Measurements from ENCODE around the gene IL17B. TPM values are rescaled to one million over a fixed set of nuclear protein-coding genes. Genes with fewer than 3 reads are reported as not detected.

IL17B gene
- total and polyA plus RNA-seq, 8 donors, result 0.56 to 31.0 (median 1.8) TPM; not detected in 3

DNA sequence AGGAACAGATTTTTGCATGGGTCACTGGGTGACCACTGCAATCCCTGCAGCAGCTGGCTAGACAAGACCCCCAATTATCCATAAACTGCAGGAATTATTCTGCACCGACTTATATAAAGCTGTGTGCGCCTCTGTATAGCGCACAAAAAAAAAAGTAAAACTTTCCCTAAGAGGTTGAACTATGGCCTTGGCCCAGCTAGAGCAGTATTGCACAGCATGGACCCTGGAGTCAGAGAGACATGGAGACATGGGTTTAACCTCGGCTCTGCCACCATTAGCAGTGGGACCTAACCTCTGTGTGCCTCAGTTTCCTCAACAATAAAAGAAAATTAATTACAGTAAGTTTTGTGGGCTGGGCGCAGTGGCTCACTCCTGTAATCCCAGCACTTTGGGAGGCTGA lies 50.9 kb downstream of the IL17B start:
- no peaks in the 10 kb centered on the region for H3K4me1 ChIP-seq
- H3K27me3 ChIP-seq, result no peaks in the 10 kb centered on the region
- no peak overlapping the region for H3K27ac ChIP-seq
- intact Hi-C loops (cut with DNase I; ENCODE audit: low total_unique reads), result no loop called here
- peaks cover 0 to 8% (median 2%) of the 10 kb centered on the region in 4 donors for H3K36me3 ChIP-seq
- WGBS, 5 donors, result 92 to 95% (median 95%) methylated on average over 5 of the region's 5 CpGs
- TF ChIP-seq EP300 (IDR thresholded peaks at IDR 0.05) (no peak), POLR2A (IDR thresholded peaks at IDR 0.05) (no peak), POLR2AphosphoS5 (IDR thresholded peaks at IDR 0.05) (no peak)
- TF ChIP-seq, protein P1, sequence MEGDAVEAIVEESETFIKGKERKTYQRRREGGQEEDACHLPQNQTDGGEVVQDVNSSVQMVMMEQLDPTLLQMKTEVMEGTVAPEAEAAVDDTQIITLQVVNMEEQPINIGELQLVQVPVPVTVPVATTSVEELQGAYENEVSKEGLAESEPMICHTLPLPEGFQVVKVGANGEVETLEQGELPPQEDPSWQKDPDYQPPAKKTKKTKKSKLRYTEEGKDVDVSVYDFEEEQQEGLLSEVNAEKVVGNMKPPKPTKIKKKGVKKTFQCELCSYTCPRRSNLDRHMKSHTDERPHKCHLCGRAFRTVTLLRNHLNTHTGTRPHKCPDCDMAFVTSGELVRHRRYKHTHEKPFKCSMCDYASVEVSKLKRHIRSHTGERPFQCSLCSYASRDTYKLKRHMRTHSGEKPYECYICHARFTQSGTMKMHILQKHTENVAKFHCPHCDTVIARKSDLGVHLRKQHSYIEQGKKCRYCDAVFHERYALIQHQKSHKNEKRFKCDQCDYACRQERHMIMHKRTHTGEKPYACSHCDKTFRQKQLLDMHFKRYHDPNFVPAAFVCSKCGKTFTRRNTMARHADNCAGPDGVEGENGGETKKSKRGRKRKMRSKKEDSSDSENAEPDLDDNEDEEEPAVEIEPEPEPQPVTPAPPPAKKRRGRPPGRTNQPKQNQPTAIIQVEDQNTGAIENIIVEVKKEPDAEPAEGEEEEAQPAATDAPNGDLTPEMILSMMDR (IDR thresholded peaks at IDR 0.05), result no peak
- H3K9me3 ChIP-seq, result no peaks in the 10 kb centered on the region
- H3K4me3 ChIP-seq, result no peak overlapping the region
- no peak for DNase-seq

DNA sequence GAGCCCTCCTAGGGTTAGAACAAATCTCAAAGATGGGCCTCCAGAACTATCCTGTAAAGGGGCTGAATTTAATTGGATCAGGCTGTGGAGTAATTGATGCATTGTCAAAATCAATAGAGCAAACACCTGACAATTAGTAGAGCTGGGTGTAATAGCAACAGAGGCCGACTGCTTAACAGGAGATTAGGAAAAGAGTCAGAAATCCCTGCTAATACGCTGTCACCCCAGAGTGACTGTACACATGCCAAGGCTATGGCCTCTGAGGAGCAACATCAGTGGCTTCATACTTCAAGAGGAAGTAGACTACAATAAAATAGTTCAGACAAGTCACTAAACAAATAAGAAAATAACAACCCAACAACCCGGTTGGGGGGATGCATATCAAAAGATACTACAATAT lies 52.5 kb downstream of the IL17B start:
- H3K4me1 ChIP-seq, result peaks cover 0 to 8% (median 0%) of the 10 kb centered on the region in 4 donors
- no peak overlapping the region for H3K4me3 ChIP-seq
- H3K9me3 ChIP-seq, result no peaks in the 10 kb centered on the region
- H3K27ac ChIP-seq, result no peak overlapping the region
- DNase-seq, result no peak
- TF ChIP-seq, protein P1 (IDR thresholded peaks at IDR 0.05), result no peak
- TF ChIP-seq EP300 (IDR thresholded peaks at IDR 0.05), result no peak
- TF ChIP-seq POLR2AphosphoS5 (IDR thresholded peaks at IDR 0.05), result no peak
- TF ChIP-seq POLR2A (IDR thresholded peaks at IDR 0.05), result no peak
- H3K36me3 ChIP-seq, result peaks cover 0 to 5% (median 0%) of the 10 kb centered on the region in 4 donors
- H3K27me3 ChIP-seq, result no peaks in the 10 kb centered on the region
- intact Hi-C loops (cut with DNase I; ENCODE audit: low total_unique reads), result no loop called here
- 57 to 77% (median 69%) methylated on average over 3 of the region's 3 CpGs for WGBS, 5 donors

DNA sequence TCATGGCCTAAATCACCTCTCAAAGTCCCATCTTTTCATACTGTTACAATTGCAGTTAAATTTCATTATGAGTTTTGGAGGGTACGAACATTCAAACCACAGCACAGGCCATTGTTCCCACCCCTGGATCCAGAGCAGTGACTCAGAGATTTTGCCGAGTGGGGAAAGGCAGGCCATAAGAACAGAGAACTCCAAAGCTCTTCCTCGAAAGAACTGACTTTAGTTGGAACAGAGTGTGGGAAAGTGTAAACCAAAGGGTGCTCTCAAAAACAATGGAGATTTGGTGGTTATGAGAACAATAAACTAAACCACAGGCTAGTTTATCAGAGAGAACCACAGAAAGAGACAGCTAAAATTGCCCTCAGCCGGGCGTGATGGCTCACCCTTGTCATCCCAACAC lies 53.2 kb downstream of the IL17B start:
- Histone ChIP-seq H3K4me1 (peaks cover 3 to 13% (median 5%) of the 10 kb centered on the region in 4 donors), H3K27ac (no peak overlapping the region), H3K9me3 (no peaks in the 10 kb centered on the region), H3K4me3 (no peak overlapping the region), H3K27me3 (no peaks in the 10 kb centered on the region), H3K36me3 (peaks cover 0 to 5% (median 0%) of the 10 kb centered on the region in 4 donors)
- TF ChIP-seq POLR2A (IDR thresholded peaks at IDR 0.05), result no peak
- TF ChIP-seq EP300 (IDR thresholded peaks at IDR 0.05), result no peak
- TF ChIP-seq, protein P1 (IDR thresholded peaks at IDR 0.05), result no peak
- no peak for TF ChIP-seq POLR2AphosphoS5 (IDR thresholded peaks at IDR 0.05)
- 90 to 96% (median 94%) methylated on average over 5 of the region's 5 CpGs for WGBS, 5 donors
- intact Hi-C loops (cut with DNase I; ENCODE audit: low total_unique reads), result no loop called here
- DNase-seq, result no peak

DNA sequence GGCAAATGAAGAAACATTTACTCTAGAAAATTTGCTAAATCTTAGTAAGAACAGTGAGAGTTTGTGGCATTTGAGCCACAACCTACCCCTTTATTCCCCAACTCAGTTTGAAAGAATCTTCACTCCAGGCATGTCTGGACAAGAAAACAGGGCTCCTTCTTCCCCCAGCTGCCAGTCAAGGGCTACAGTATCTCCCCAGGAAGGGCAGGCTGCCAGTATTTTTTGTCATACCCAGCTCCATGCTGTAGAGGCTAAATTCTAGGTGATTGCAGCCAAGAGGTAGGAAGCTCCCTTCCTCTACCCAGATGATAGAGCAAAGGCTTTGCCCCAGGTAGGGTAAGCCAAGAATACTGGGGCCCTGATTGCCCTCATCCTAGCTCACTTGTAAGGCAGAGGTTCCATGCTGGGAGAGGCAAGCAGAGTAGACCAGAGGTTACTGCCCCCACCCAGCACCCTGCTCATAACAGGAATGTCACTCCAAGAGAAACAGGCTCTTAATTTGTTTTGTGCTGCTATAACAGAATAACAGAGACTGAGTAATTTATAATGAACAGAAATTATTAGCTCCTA lies 53.8 kb downstream of the IL17B start:
- TF ChIP-seq POLR2AphosphoS5 (IDR thresholded peaks at IDR 0.05), result no peak
- TF ChIP-seq POLR2A (IDR thresholded peaks at IDR 0.05), result no peak
- TF ChIP-seq, protein P1 (IDR thresholded peaks at IDR 0.05), result no peak
- no peak for TF ChIP-seq EP300 (IDR thresholded peaks at IDR 0.05)
- H3K9me3 ChIP-seq, result no peaks in the 10 kb centered on the region
- H3K36me3 ChIP-seq, result peaks cover 0 to 5% (median 0%) of the 10 kb centered on the region in 4 donors
- H3K4me1 ChIP-seq, result peaks cover 9 to 19% (median 12%) of the 10 kb centered on the region in 4 donors
- DNase-seq, result no peak
- no peak overlapping the region for H3K27ac ChIP-seq
- intact Hi-C loops (cut with DNase I; ENCODE audit: low total_unique reads), result no loop called here
- H3K27me3 ChIP-seq, result no peaks in the 10 kb centered on the region
- H3K4me3 ChIP-seq, result no peak overlapping the region
